ENCODE measurements around the gene TNFAIP2. TPM values are rescaled to one million over a fixed set of nuclear protein-coding genes. Genes with fewer than 3 reads are reported as not detected.

The TNFAIP2 gene
- total and polyA plus RNA-seq, 2 experiments from 2014 or later: 9.9 to 14.1 TPM

GRCh38 chr14:103138301-103139131 is 15.3 kb downstream of the TNFAIP2 start:
- no peak for DNase-seq (ENCODE audit: low spot score)
- no peak overlapping the region for H3K27ac ChIP-seq (ENCODE audit: low read depth)
- peaks cover 37% of the 10 kb centered on the region for H3K4me1 Mint-ChIP-seq
- no peaks in the 10 kb centered on the region for H4K20me1 ChIP-seq (replicated peaks; ENCODE audit: insufficient read depth)
- H3K36me3 Mint-ChIP-seq (ENCODE audit: low read depth): no peaks in the 10 kb centered on the region
- H2AFZ ChIP-seq: peak overlapping the region; percentile 99
- H3K4me3 Mint-ChIP-seq: peak overlapping the region; percentile 76
- H3K27ac Mint-ChIP-seq: no peak overlapping the region
- no peaks in the 10 kb centered on the region for H3K9me2 ChIP-seq (ENCODE audit: insufficient read depth)
- no peaks in the 10 kb centered on the region for H3K36me3 ChIP-seq (ENCODE audit: insufficient read depth)
- peaks cover 27% of the 10 kb centered on the region for H3K27me3 Mint-ChIP-seq (ENCODE audit: insufficient read depth, low read depth, poor library complexity)
- peaks cover 16% of the 10 kb centered on the region for H3K4me1 ChIP-seq (ENCODE audit: insufficient read depth)
- peak; percentile 54 for ATAC-seq
- 0 out of 2 replicates have a peak, but pooled peaks cover 2% of the 10 kb centered on the region for H3F3A ChIP-seq (replicated peaks; ENCODE audit: low read depth)
- H3K27me3 ChIP-seq (ENCODE audit: insufficient read depth): peaks cover 32% of the 10 kb centered on the region
- peak overlapping the region; percentile 95 for H3K4me2 ChIP-seq
- peak overlapping the region; percentile 75 for H3K4me3 ChIP-seq
- no peaks in the 10 kb centered on the region for H3K79me2 ChIP-seq (replicated peaks; ENCODE audit: insufficient read depth)
- TF ChIP-seq POLR2AphosphoS5 (IDR thresholded peaks at IDR 0.05; ENCODE audit: low read depth): no peak
- no peak for TF ChIP-seq EZH2phosphoT487 (IDR thresholded peaks at IDR 0.05; ENCODE audit: unreplicated experiment)
- TF ChIP-seq EZH2 (IDR thresholded peaks at IDR 0.05; ENCODE audit: low read depth, unreplicated experiment): peak; percentile 39
- no peak for TF ChIP-seq STAT1 (IDR thresholded peaks at IDR 0.05; ENCODE audit: unreplicated experiment)
- no peaks in the 10 kb centered on the region; the same call in 2 of the 3 replicates for H3K9me3 Mint-ChIP-seq

- H3K27ac ChIP-seq (ENCODE audit: low read depth): no peak overlapping the region
- H3K27ac Mint-ChIP-seq: no peak overlapping the region
These were observed 16.1 kb downstream of the TNFAIP2 start for GRCh38 chr14:103139132-103140025.

GRCh38 chr14:103140316-103141109 is 17.3 kb downstream of the TNFAIP2 start:
- Histone ChIP-seq H4K20me1 (replicated peaks; ENCODE audit: insufficient read depth) (no peaks in the 10 kb centered on the region), H3K4me2 (no peak overlapping the region), H3K36me3 (ENCODE audit: insufficient read depth) (no peaks in the 10 kb centered on the region), H3K4me3 (no peak overlapping the region), H3K9me2 (ENCODE audit: insufficient read depth) (no peaks in the 10 kb centered on the region), H3K4me1 (ENCODE audit: insufficient read depth) (peaks cover 16% of the 10 kb centered on the region), H3F3A (replicated peaks; ENCODE audit: low read depth) (0 out of 2 replicates have a peak, but pooled peaks cover 2% of the 10 kb centered on the region), H3K27ac (ENCODE audit: low read depth) (no peak overlapping the region), H3K27me3 (ENCODE audit: insufficient read depth) (peaks cover 32% of the 10 kb centered on the region), H3K79me2 (replicated peaks; ENCODE audit: insufficient read depth) (no peaks in the 10 kb centered on the region), H2AFZ (no peak overlapping the region)
- Mint-ChIP-seq H3K27ac (no peak overlapping the region), H3K36me3 (ENCODE audit: low read depth) (no peaks in the 10 kb centered on the region), H3K9me3 (no peaks in the 10 kb centered on the region; the same call in 2 of the 3 replicates), H3K27me3 (ENCODE audit: insufficient read depth, low read depth, poor library complexity) (peaks cover 21% of the 10 kb centered on the region), H3K4me1 (peaks cover 38% of the 10 kb centered on the region), H3K4me3 (no peak overlapping the region)
- DNase-seq (ENCODE audit: low spot score) (no peak), ATAC-seq (peak; percentile 13)
- TF ChIP-seq EZH2 (IDR thresholded peaks at IDR 0.05; ENCODE audit: low read depth, unreplicated experiment): no peak
- no peak for TF ChIP-seq REST (IDR thresholded peaks at IDR 0.05; ENCODE audit: unreplicated experiment)
- no peak for TF ChIP-seq JUNB (IDR thresholded peaks at IDR 0.05; ENCODE audit: unreplicated experiment)
- no peak for TF ChIP-seq EZH2phosphoT487 (IDR thresholded peaks at IDR 0.05; ENCODE audit: unreplicated experiment)

More at GRCh38 chr14:103139132-103140025, 16.1 kb downstream of the TNFAIP2 start:
- Mint-ChIP-seq H3K4me1 (peaks cover 38% of the 10 kb centered on the region), H3K4me3 (peak overlapping the region; percentile 76), H3K36me3 (ENCODE audit: low read depth) (no peaks in the 10 kb centered on the region), H3K27me3 (ENCODE audit: insufficient read depth, low read depth, poor library complexity) (peaks cover 27% of the 10 kb centered on the region), H3K9me3 (no peaks in the 10 kb centered on the region; the same call in 2 of the 3 replicates)
- Histone ChIP-seq H3K79me2 (replicated peaks; ENCODE audit: insufficient read depth) (no peaks in the 10 kb centered on the region), H3K36me3 (ENCODE audit: insufficient read depth) (no peaks in the 10 kb centered on the region), H3K4me3 (peak overlapping the region; percentile 75), H2AFZ (peak overlapping the region; percentile 99), H4K20me1 (replicated peaks; ENCODE audit: insufficient read depth) (no peaks in the 10 kb centered on the region), H3K4me1 (ENCODE audit: insufficient read depth) (peaks cover 16% of the 10 kb centered on the region), H3F3A (replicated peaks; ENCODE audit: low read depth) (0 out of 2 replicates have a peak, but pooled peaks cover 2% of the 10 kb centered on the region), H3K4me2 (peak overlapping the region; percentile 95), H3K27me3 (ENCODE audit: insufficient read depth) (peaks cover 32% of the 10 kb centered on the region), H3K9me2 (ENCODE audit: insufficient read depth) (no peaks in the 10 kb centered on the region)
- DNase-seq (ENCODE audit: low spot score): peak; percentile 68
- TF ChIP-seq EZH2 (IDR thresholded peaks at IDR 0.05; ENCODE audit: low read depth, unreplicated experiment): peak; percentile 49
- TF ChIP-seq ZNF114 (CRISPR knock-in tag; IDR thresholded peaks at IDR 0.05): no peak
- ATAC-seq: peak; percentile 15

Measured in GM23338 (cell line).